ENCODE measurements around the gene DGLUCY.

- TF ChIP-seq CTCF (IDR thresholded peaks at IDR 0.05) (no peak), POLR2AphosphoS5 (IDR thresholded peaks at IDR 0.05) (no peak), POLR2A (IDR thresholded peaks at IDR 0.05) (no peak)
Measured at GRCh38 chr14:91068642-91069041, 45.2 kb upstream of the DGLUCY start.

Data from breast epithelium (tissue), 3 donors.